HepG2 (cell line): Measurements from ENCODE around the gene EBPL. TPM values are rescaled to one million over a fixed set of nuclear protein-coding genes. Genes with fewer than 3 reads are reported as not detected.

Source experiments
- E2F5 ChIP-seq: sonication (generic); formaldehyde crosslinking; conservative IDR thresholded peaks from 2 replicates; pipeline ENCODE4 v1.4.0; 2020; ENCODE audit warnings: missing genetic modification reagents
- ETV6 ChIP-seq: sonication (generic); formaldehyde crosslinking; conservative IDR thresholded peaks from 2 replicates; pipeline ENCODE4 v1.4.0; 2020; ENCODE audit warnings: missing genetic modification reagents
- MIER3 ChIP-seq: IDR thresholded peaks from 2 replicates; pipeline ENCODE4 v1.6.1; 2016; ENCODE audit warnings: missing compliant biosample characterization, borderline replicate concordance
- NCOA1 ChIP-seq: sonication (generic); formaldehyde crosslinking; IDR thresholded peaks from 2 replicates; pipeline ENCODE4 v1.9.0; 2021; ENCODE audit warnings: missing genetic modification reagents
- NFIC ChIP-seq: IDR thresholded peaks from 2 replicates; pipeline ENCODE4 v1.6.1; 2012; ENCODE audit warnings: mild to moderate bottlenecking, low read length, inconsistent platforms
- PATZ1 ChIP-seq: sonication (generic); formaldehyde crosslinking; IDR thresholded peaks from 2 replicates; pipeline ENCODE4 v1.4.0; 2020; ENCODE audit warnings: missing genetic modification reagents
- POLR2AphosphoS5 ChIP-seq: IDR thresholded peaks from 2 replicates; pipeline ENCODE4 v1.6.1; 2012; ENCODE audit warnings: low read depth, low read length
- THAP9 ChIP-seq: sonication (generic); formaldehyde crosslinking; IDR thresholded peaks from 2 replicates; pipeline ENCODE4; 2020; ENCODE audit warnings: missing genetic modification reagents, mild to moderate bottlenecking, borderline replicate concordance
- ZFP36L1 ChIP-seq: sonication (generic); formaldehyde crosslinking; IDR thresholded peaks from 2 replicates; pipeline ENCODE4 v1.8.0; 2022; ENCODE audit warnings: mild to moderate bottlenecking, missing genetic modification reagents, moderate library complexity
- ZFP91 ChIP-seq: sonication (generic); formaldehyde crosslinking; IDR thresholded peaks from 2 replicates; pipeline ENCODE4 v1.9.0; 2022; ENCODE audit warnings: missing genetic modification reagents, mild to moderate bottlenecking, borderline replicate concordance
- ZIK1 ChIP-seq: sonication (generic); formaldehyde crosslinking; IDR thresholded peaks from 2 replicates; pipeline ENCODE4 v1.5.0; 2020; ENCODE audit warnings: mild to moderate bottlenecking, low read depth, missing genetic modification reagents, borderline replicate concordance
- ZMAT5 ChIP-seq: sonication (generic); formaldehyde crosslinking; IDR thresholded peaks from 2 replicates; pipeline ENCODE4 v1.5.0; 2020; ENCODE audit warnings: mild to moderate bottlenecking, low read depth, missing genetic modification reagents, borderline replicate concordance
- ZNF329 ChIP-seq: sonication (generic); formaldehyde crosslinking; IDR thresholded peaks from 2 replicates; pipeline ENCODE4 v1.9.0; 2021; ENCODE audit warnings: low read depth, mild to moderate bottlenecking, missing genetic modification reagents
- ZNF572 ChIP-seq: sonication (generic); formaldehyde crosslinking; IDR thresholded peaks from 2 replicates; pipeline ENCODE4 v1.5.1; 2020; ENCODE audit warnings: mild to moderate bottlenecking, missing genetic modification reagents
- ZNF644 ChIP-seq: IDR thresholded peaks from 2 replicates; pipeline ENCODE4 v1.6.1; 2016; ENCODE audit warnings: low read depth
- ZNF687 ChIP-seq: sonication (generic); formaldehyde crosslinking; IDR thresholded peaks from 2 replicates; pipeline ENCODE4 v1.5.1; 2020; ENCODE audit warnings: mild to moderate bottlenecking, missing genetic modification reagents, moderate library complexity
- polyA plus RNA-seq, 8 experiments: library from polyadenylated mRNA; depleted of rRNA in 3 of 8; stranded (reverse) in 7 of 8; unstranded in 1 of 8; fragments of >200 nt; fragmentation: Illumina TruSeq in 4 of 8; extraction: Trizol in 4 of 8; gene quantifications; 2 replicates each; pipeline versions ENCODE4 v1.2.1 to v1.2.3, GENCODE V29; 2011 to 2016; ENCODE audit warnings: low read depth in 4 of 8, missing spikeins in 1 of 8, mixed read lengths in 1 of 8; ENCODE audit not compliant: insufficient read depth in 1 of 8
- total RNA-seq, 5 experiments: library from RNA; depleted of rRNA; stranded (reverse); fragments of >200 nt; fragmentation: Illumina TruSeq; extraction: Trizol; gene quantifications; 2 replicates each; pipeline ENCODE4 v1.2.3, GENCODE V29; 2016; ENCODE audit warnings: low read depth in 1 of 5

The EBPL gene
- total and polyA plus RNA-seq, 2 of the 13 experiments (the other 11 are each of a cell fraction or from before 2014, with no cell fraction given): 96.5 to 152 TPM

GRCh38 chr13:49627831-49628652, 63.2 kb downstream of the EBPL start, which contains the start of gene ARL11 (continued):
- peak; percentile 41; the same call in 1 of the 2 replicates for TF ChIP-seq ZNF687 (CRISPR knock-in tag)
- no peak for TF ChIP-seq ZNF572
- peak; percentile 59; the same call in 1 of the 2 replicates for TF ChIP-seq PATZ1 (CRISPR knock-in tag)
- no peak for TF ChIP-seq NCOA1 (CRISPR knock-in tag)
- no peak for TF ChIP-seq NFIC
- TF ChIP-seq ZMAT5 (CRISPR knock-in tag): no peak
- no peak for TF ChIP-seq ZNF644
- TF ChIP-seq THAP9: peak; percentile 21; the same call in 1 of the 2 replicates
- TF ChIP-seq POLR2AphosphoS5: no peak
- TF ChIP-seq ZIK1 (CRISPR knock-in tag): no peak
- no peak for TF ChIP-seq ZFP36L1 (CRISPR knock-in tag)
- TF ChIP-seq ZNF329 (CRISPR knock-in tag): no peak
- no peak for TF ChIP-seq MIER3 (CRISPR knock-in tag)
- TF ChIP-seq ETV6: no peak
- TF ChIP-seq E2F5 (CRISPR knock-in tag): no peak
- TF ChIP-seq ZFP91: peak; percentile 34; the same call in 1 of the 2 replicates
